NCI-H345 treated with DMSO at 0.1 percent for 48 hours (cell line): Measurements from ENCODE around the gene ARAF.
"Not testable (repeated sequence)": the region's sequence is repeated elsewhere in the genome, so short reads cannot be mapped to it uniquely, and the experiment has no call there.

ENCODE experiments used
- DNase-seq: peaks from one replicate; lab custom pipeline; 2025; ENCODE audit not compliant: unreplicated experiment; lab: John Stamatoyannopoulos, UW

ARAF gene

DNA sequence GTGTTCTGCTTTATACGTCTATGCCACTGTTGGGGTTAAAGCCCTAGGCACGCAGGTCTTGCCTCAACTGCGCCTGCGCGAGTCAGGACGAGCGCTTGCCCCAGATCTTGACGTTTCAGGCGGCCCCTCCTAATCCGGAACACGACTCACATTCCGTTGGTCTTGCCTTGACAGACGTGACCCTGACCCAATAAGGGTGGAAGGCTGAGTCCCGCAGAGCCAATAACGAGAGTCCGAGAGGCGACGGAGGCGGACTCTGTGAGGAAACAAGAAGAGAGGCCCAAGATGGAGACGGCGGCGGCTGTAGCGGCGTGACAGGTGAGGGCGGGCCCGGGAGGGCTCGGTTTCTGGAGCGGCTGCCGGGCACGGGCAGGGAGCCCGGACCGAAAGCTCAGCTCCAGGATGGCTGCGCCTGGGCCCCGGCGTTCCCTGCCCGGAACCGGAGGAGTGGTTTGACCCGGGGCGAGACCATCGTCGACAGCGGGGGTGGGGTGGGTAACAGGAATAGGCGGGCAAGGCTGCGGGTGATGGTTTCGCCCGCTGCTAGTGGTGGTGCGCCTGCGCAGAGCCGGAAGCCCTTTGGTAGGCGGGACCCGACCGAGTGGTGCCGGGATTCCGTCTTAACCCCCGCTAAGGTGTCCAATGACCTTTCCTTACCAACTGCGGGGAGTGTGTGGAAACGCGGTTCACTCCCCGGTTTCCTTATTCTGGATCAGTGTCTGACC is at the start of gene ARAF:
Gene ARAF, plus strand, starts transcription at position 272 of the 725 bp plus-strand sequence. CDS start 1,763 bp downstream, outside the sequence.
- peak; percentile 93 for DNase-seq

DNA sequence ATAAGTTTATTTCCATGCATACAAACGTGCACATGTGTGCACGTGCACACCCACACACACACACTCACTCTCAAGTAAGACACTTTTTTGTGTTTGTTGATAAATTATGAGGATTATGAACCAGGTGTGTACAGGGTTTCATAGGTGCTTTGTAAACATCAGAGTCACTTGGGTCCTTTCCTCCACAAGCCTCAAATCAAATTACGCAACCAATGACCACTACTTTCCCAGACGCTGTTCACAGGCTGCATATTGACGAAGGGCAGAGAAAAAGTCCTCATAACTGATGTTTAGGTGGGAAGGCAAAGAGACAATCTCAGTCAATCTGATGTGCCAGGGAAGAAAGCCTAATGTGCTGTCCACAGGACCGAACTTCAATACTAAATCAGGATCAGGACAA is 48.6 kb upstream of the ARAF start:
- not testable (repeated sequence) for DNase-seq

DNA sequence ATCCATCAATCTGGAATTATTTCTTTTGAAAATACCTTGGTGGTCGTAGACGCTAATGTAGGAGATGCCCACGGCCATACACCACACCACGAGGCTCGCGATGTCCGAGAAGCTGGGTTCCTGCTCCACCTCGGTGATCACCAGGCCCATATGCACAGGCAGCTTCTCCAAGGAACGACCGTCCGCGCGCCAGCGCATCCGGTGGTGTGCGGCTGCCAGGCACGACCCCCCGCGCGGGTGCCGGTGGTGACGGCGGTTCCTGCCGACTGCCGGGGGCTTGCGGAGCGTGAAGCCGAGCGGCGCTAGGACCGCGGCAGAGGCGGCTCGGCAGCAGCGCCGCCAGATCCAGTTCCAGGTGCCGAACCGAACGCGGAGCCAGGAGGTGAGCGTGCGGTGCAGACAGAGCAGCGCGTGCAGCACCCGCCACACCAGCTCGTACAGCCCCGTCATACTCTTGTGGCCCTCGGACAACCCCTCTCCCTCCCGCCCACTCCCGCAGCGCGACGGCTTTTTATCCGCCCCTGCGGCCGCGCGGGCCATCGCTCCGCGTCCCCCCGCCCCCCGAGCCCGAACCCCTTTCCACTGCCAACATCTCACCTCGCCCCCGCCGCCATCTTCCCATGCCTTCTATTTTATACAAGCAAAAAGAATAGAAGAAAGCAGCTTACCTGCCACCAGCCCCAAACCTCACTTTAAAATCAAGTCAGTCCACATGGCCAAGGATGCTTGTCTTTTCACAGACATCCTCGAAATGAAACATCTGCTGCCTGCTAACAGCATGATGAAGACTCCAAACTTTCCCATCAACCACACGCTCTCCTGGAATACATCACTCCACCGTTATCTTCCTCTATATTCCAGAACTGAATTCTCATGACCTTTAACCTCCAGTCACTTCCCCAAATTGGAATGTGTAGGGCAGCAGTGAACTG is 47.7 kb upstream of the ARAF start:
- not testable (repeated sequence) for DNase-seq

DNA sequence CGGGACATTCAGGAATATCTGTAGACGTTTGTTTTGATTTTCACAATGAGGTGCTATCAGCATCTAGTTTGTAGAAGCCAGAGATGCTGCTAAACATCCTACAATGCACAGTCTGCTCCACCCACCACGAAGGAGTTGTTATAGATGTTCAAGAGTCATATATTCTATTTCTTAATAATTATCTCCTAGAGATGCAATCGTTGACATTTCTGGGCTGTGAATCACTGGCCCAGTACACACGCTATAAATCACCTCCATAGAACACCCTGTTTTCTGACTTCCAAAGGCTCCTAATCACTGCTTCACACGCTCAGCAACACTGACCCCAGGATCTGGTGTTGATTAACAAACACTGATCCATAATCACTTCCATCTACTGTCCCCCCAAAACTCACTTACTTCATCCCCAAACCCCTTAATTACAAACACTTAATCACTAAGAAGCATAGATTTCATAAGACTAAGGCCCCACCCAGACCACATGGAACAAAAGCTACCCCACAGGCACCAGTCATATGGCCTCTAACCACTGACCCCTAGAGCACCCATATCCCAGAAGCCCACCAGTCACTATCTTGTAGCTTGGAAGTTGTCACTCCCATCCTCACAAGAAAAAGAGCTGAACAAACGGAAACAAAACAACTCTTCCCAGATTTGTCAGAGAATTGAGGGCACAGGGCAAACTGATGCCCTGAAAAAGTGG is 46.3 kb upstream of the ARAF start:
- no peak for DNase-seq

DNA sequence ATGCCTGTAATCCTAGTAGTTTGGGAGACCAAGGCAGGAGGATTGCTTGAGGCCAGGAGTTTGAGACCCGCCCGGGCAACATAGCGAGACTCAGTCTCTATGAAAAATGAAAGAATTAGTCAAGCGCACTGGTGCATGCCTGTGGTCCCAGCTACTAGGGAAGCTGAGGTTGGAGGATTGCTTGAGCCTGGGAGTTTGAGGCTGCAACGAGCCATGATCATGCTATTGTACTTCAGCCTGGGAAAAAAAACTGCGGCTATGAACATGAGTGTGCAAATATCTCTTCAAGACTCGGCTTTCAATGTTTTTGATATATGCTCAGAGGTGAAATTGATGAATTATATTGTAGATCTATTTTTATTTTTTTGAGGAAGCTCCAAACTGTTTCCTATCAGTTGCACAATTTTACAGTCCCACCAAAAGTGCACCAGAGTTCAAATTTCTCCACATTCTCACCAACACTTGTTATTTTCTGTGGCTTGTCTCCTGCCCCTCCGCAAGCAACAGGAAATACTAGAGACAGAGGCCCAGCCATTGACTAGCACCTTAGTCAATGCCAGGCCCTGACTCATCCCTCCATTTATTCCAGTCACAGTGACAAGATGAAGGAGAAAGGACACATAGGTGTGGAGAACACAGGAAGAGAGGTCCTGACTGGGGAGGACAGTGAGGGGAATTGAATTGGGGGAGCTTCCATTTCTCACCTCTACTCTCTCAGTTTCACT is 44.9 kb upstream of the ARAF start:
- no peak for DNase-seq

DNA sequence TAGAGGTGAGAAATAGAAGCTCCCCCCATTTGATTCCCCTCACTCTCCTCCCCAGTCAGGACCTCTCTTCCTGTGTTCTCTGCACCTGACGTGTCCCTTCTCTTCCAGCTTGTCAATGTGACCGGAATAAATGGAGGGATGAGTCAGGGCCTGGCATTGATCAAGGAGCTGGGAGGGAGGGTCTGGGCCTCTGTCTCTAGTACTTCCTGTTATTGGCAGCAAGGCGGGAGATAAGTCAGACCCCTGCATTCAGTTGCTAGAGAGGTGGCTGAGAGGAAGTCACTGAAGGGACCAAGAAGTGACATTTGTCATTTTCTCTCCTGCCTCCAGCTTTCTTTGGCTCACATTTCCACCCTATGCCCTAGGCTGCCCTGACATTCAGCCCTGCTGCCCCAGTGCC is 42.9 kb upstream of the ARAF start:
- DNase-seq: no peak

DNA sequence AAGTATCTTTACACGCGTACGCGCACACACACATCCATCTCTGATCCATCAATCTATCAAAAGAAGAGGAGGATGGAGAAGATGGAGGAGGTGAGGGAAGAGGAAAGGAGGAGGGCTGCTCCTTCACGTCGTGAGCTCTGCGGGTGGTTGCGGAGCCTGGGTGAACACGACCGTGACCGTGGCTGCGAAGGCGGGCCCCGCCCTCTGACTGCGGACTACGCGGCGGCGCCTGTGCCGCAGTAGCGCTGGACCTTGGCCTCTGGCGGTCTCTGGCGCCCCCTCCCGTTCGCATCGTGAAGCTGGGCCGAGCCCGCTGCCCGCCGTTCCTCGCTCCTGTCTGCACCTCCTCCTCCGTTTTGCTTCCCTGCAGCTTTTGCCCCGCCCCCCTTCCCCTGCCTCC is 37.7 kb upstream of the ARAF start:
- DNase-seq: peak; percentile 52

DNA sequence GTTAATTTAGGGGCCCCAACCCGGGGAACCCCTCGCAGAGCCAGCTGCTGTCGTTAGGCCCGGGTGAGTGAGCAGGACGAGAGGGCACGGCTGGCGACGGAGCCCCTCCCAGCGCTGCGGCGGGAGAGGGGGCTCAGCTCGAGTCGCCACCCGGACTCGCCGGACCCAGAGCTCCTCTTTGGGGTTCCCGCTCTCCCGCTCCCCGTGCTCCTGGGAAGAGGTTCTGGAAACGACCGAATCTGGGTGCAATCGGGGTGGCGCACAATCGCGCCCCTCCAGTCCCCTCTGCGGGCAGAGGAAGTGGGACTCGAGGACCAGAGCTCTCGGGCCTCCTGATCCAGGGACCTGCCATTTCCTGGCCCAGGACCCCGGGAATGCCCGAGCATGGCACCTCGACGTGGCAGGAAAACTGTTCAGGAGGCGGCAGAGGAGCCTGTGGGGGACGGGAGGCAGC is 37.3 kb upstream of the ARAF start:
- no peak for DNase-seq

DNA sequence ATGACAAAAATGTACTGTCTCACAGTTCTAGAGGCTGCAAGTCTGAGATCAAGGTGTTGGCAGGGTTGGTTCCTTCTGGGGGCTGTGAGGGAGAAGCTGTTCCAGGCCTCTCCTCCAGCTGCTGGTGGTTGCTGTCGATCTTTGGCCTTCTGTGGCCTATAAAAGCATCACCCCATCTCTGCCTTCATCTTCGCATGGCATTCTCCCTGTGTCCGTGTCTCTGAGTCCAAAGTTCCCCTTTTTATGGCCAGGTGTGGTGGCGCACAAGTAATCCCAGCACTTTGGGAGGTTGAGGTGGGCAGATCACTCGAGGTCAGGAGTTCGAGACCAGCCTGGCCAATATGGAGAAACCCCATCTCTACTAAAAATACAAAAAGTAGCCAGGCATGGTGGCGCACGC is 31.5 kb upstream of the ARAF start:
- no peak for DNase-seq

DNA sequence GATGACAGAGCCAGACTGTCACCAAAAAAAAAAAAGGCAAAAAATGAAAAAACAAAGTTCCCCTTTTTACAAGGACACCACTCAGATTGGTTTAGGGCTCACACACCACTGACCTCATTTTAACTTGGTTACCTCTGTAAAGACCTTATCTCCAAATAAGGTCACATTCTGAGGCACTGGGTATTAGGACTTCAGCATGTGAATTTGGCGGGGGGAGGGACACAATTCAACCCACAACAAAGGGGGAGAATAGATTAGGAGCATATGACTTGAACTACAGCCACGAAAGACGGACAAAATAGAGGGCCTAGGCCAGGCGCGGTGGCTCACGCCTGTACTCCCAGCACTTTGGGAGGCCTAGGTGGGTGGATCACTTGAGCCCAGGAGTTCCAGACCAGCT is 31.0 kb upstream of the ARAF start:
- no peak for DNase-seq

DNA sequence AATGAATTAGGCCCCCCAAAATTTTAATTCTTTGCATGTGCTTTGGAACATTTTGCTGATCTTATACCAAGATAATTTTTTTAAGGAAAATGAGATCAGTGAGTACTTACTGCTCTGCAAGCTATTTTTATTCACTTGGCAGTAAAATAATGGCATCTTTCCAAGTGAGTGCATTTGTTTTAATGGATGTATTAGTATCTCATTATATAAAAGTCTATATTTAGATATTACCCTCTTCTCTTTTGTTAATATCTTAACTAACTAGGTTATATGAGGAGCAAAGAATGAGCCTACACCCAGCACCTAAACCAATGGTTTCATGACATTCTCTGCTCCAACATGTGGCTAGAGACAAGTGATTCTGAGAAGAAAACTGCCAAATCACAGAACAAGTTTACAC is 21.1 kb upstream of the ARAF start:
- no peak for DNase-seq

DNA sequence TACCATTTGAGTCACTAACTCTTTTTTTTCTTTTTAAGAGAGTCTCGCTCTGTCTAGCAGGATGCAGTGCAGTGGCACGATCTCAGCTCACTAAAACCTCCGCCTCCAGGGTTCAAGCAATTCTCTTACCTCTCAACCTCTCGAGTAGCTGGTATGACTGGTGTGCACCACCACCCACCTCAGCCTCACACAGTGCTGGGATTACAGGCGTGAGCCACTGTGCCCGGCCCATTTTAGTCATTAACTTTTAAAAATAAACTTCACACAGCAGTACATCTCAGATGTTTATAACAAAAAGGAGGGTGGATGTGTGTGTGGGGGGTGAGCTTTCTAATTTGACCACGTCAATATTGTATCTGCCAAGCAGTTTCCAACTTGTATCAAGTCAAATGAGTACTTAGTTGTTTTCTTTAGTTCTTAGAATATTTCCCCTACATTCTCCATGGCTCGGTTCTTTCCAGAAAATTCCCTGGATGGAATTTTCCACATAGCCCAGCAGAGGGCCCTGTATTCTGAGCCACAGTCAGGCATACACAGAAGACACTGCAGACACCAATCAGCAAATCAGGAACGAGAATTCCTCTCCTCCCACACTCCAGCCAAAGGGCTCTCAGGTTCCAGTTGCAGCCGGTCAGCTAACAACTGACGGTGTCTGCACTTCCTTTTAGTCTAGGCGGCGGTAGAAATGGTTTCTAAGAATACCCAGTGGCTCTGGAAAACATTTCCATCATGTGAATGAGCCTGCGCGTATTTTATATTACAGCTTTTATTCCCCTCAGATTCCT is 20.1 kb upstream of the ARAF start:
- DNase-seq: peak; percentile 77

DNA sequence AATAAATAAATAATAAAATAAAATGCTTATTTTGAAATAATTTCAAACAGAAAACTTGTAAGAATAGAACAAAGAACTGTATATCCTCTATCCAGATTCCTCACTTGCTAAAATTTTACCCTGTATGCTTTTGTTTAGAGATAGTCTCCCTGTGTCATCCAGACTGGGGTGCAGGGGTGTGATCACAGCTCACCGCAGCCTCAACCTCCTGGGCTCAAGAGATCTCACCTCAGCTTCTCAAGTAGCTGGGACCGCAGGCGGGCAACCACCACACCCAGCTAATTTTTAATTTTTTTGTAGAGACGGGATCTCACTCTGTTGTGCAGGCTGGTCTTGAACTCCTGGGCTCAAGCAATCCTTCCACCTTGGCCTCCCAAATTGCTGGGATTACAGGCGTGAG is 17.5 kb upstream of the ARAF start:
- DNase-seq: no peak

DNA sequence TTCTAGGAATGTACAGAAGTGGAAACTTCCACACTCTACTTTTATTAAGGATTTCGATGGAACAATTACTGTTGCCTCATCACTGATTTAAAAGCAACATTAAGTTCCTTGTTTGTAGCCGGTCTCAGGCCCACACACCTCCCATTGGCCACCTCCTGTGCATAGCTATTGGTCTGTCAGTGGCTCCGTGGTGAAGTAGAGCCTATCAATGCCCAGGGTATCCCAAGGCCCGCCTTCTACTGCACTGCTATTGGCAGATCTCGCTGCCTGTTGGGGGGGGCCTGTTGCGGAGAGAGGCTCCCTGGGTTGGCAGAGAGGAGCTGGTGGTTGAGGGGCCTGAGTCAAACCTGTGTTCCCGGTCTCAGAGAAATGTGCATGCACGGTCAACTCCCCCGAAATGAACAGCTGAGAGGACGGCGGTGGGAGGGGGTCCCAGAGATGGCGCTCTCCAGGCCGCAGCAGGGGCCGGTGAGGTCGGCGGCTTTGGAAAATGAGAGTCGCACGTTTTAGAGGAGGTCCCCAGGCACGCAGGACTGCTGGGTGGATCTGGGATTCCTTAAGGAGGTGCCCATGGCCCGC is 4.9 kb upstream of the ARAF start:
- DNase-seq: peak; percentile 81

DNA sequence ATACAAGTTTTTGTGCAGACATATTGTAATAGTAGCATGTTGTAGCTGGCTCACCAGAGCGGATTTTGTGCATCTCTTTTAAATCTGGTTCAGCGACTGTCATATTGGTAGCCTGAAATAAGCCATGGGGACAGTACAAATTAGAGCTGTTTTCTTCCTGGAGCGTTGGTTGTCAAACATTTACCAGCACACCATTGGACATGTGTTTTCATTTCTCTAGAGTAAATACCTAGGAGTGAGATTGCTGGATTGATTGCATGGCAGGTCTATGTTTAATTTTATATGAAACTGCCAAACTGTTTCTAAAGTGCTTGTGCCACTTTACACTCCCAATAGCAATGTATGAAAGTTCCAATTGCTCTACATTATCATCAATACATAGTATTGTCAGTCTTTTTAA is 2.6 kb upstream of the ARAF start:
- DNase-seq: no peak

DNA sequence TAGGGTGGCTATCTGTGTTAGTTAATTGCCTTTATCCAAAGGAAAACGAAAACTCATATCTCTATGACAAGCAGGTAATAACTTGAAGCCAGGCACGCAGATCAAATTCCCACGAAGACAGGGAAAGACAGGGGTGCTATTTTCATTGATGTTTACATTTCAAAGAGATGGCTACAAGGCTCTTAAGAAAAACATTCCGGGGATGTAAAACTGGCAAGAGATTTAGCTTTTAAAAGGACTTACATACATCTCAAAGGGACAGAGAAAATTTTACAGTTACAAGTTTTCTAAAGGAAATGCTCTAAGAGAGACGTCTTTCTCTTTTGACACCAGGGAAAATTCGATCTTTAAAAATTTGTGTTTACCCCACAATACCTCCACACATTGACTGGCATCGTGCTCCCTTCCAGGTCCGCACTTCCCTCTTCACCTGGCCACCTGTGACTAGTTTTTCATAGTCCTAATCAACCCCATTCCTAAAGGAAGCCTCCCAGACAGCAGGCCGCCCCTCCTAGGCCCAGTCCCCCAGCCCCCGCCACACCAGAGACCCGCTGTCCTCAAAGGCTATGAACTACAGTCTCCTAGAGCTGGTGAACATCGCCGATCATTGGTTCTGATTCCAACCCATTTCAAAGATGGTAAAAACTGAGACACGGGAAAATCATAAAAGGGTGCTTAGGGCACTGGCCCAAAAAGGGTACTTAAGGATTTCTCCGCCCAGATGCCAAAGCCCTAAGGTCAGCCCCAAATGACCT is 649 bp upstream of the ARAF start:
- DNase-seq: no peak

DNA sequence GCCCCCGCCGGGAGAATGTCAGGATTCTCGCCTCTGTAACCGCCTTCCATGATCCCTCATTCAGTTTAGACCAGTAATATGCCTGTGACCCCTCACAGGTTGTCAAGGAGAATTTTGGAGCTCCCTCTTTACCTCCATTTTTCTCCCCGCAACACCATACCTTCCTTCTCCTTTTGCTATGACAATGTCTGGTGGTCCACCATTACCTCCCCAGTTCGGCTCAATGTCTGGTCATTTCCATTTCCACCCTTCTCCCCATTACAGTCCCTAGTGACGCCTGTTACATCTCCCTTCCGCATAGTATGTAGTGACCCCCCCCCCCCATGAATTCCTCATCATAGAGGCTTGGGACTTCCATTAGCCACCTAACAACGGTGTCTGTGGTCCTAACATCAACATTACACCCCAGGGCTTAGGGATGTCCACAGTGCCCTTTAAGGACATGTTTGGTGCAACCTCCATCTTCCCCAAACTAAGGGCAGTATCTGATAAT is 700 bp downstream of the ARAF start:
- no peak for DNase-seq

DNA sequence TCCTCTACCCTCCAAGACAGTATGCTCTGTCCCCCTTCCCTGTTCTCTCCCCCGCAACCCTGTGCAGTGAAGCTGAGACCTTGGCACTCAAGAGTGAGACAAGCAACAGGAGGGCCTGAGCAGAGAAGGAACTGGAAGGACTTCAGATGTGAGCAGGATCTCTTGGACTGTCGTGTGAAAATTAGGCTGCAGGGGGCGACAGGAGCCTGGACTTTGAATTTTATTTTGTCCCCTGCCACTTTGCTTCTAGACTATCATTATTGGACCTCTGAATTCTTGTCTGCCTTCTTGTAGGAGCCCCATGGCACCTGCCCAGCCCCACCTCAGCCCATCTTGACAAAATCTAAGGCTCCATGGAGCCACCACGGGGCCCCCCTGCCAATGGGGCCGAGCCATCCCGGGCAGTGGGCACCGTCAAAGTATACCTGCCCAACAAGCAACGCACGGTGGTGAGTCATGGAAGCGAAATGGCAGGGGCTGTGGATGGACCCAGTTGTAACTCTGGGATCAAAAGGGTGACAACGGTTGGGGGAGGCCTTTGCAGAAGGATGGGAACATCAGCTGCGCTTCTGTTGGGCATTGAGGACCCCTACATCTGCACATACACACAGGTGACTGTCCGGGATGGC is 1.7 kb downstream of the ARAF start:
- DNase-seq: no peak
